Fibroblast of the conjunctiva (primary cell): ENCODE results near the gene MC1R.
"Not testable (repeated sequence)": the region's sequence is repeated elsewhere in the genome, so short reads cannot be mapped to it uniquely, and the experiment has no call there.

ENCODE experiments used
- DNase-seq: peaks from one replicate; pipeline ENCODE4 v3.0.0-alpha.2; 2010; ENCODE audit warnings: low read depth

Gene MC1R

GRCh38 chr16:89935620-89936019 lies 17.0 kb downstream of the MC1R start:
- not testable (repeated sequence) for DNase-seq

- no peak for DNase-seq
Observed at GRCh38 chr16:89936034-89936433, 17.4 kb downstream of the MC1R start.

GRCh38 chr16:89936508-89936907 lies 17.8 kb downstream of the MC1R start:
- DNase-seq = no peak

GRCh38 chr16:89936981-89937380 lies 18.3 kb downstream of the MC1R start:
- DNase-seq = no peak

- DNase-seq = no peak
Observed at GRCh38 chr16:89938175-89938885, 19.7 kb downstream of the MC1R start.

- DNase-seq = no peak
Observed at GRCh38 chr16:89944773-89945172, 26.1 kb downstream of the MC1R start.

GRCh38 chr16:89945654-89946053 lies 27.0 kb downstream of the MC1R start:
- DNase-seq = no peak

GRCh38 chr16:89946515-89946914 lies 27.9 kb downstream of the MC1R start:
- DNase-seq = no peak

- no peak for DNase-seq
Observed at GRCh38 chr16:89949121-89949742, 30.6 kb downstream of the MC1R start.

GRCh38 chr16:89949756-89950155 lies 31.1 kb downstream of the MC1R start:
- no peak for DNase-seq

GRCh38 chr16:89951509-89951908 lies 32.8 kb downstream of the MC1R start:
- no peak for DNase-seq

GRCh38 chr16:89952049-89952448 lies 33.4 kb downstream of the MC1R start:
- no peak for DNase-seq

- DNase-seq = no peak
Observed at GRCh38 chr16:89952551-89952950, 33.9 kb downstream of the MC1R start.

- no peak for DNase-seq
Observed at GRCh38 chr16:89953671-89954406, 35.2 kb downstream of the MC1R start.

GRCh38 chr16:89954462-89954861 lies 35.8 kb downstream of the MC1R start:
- DNase-seq = no peak

- DNase-seq = no peak
Observed at GRCh38 chr16:89955001-89955685, 36.5 kb downstream of the MC1R start.

GRCh38 chr16:89956505-89957215 lies 38.0 kb downstream of the MC1R start:
- no peak for DNase-seq

- DNase-seq = no peak
Observed at GRCh38 chr16:89957216-89957785, 38.6 kb downstream of the MC1R start.

GRCh38 chr16:89958068-89958467 lies 39.4 kb downstream of the MC1R start:
- no peak for DNase-seq

- no peak for DNase-seq
Observed at GRCh38 chr16:89958596-89958995, 39.9 kb downstream of the MC1R start.

- no peak for DNase-seq
Observed at GRCh38 chr16:89960966-89961365, 42.3 kb downstream of the MC1R start.

GRCh38 chr16:89961920-89962319 lies 43.3 kb downstream of the MC1R start:
- DNase-seq = no peak
